CD4-positive, alpha-beta T cell treated with Interferon alpha-2 for 1 hour (primary cell): ENCODE data around the gene CSF1R.
"Not testable (repeated sequence)": the region's sequence is repeated elsewhere in the genome, so short reads cannot be mapped to it uniquely, and the experiment has no call there.

Source experiments
- DNase-seq, 2 donors: peaks; one replicate each; pipeline ENCODE4 v3.0.0-alpha.2; 2020 to 2022

Gene CSF1R

GRCh38 chr5:150053713-150054392, 32.5 kb downstream of the CSF1R start:
- DNase-seq, result no peak

GRCh38 chr5:150052956-150053712, 33.2 kb downstream of the CSF1R start:
- no peak for DNase-seq

- no peak for DNase-seq
Measured at GRCh38 chr5:150052226-150052955, 34.0 kb downstream of the CSF1R start.

GRCh38 chr5:150051657-150052195, 34.6 kb downstream of the CSF1R start:
- no peak for DNase-seq

GRCh38 chr5:150050172-150050811, 36.1 kb downstream of the CSF1R start:
- not testable (repeated sequence) for DNase-seq

- DNase-seq, result peak in 1 of 2 donors; percentile 52
Measured at GRCh38 chr5:150046031-150046430, 40.3 kb downstream of the CSF1R start.

GRCh38 chr5:150045549-150045948, 40.8 kb downstream of the CSF1R start:
- DNase-seq, result no peak

- no peak for DNase-seq
Measured at GRCh38 chr5:150044712-150045111, 41.6 kb downstream of the CSF1R start.

- DNase-seq, result no peak
Measured at GRCh38 chr5:150044329-150044681, 42.0 kb downstream of the CSF1R start.

GRCh38 chr5:150043657-150044328, 42.6 kb downstream of the CSF1R start:
- DNase-seq, result no peak

- DNase-seq, result no peak
Measured at GRCh38 chr5:150042459-150042858, 43.9 kb downstream of the CSF1R start.

GRCh38 chr5:150038547-150038946, 47.8 kb downstream of the CSF1R start:
- no peak for DNase-seq

GRCh38 chr5:150036513-150036912, 49.8 kb downstream of the CSF1R start:
- DNase-seq, result no peak

GRCh38 chr5:150035139-150035895, 51.0 kb downstream of the CSF1R start:
- no peak for DNase-seq

GRCh38 chr5:150034662-150035061, 51.7 kb downstream of the CSF1R start:
- DNase-seq, result no peak

- DNase-seq, result no peak
Measured at GRCh38 chr5:150033334-150033733, 53.0 kb downstream of the CSF1R start.

- DNase-seq, result not testable (repeated sequence)
Measured at GRCh38 chr5:150028047-150028446, 58.3 kb downstream of the CSF1R start.

- DNase-seq, result no peak
Measured at GRCh38 chr5:150026682-150027172, 59.6 kb downstream of the CSF1R start.

GRCh38 chr5:150024346-150024984, 61.9 kb downstream of the CSF1R start:
- DNase-seq, result no peak

- no peak for DNase-seq
Measured at GRCh38 chr5:150023136-150023535, 63.2 kb downstream of the CSF1R start.

- no peak for DNase-seq
Measured at GRCh38 chr5:150022681-150023080, 63.7 kb downstream of the CSF1R start.
